GM12878 (cell line): Measurements from ENCODE around the gene MAP1A. TPM values are rescaled to one million over a fixed set of nuclear protein-coding genes. Genes with fewer than 3 reads are reported as not detected.

Source experiments
- ATAC-seq: fragments of 200-7000 bp; cut with Tn5 transposase; 3 replicates; pipeline ENCODE4 v1.9.1; 2020; ENCODE audit warnings: mild to moderate bottlenecking, moderate library complexity
- BruUV-seq: library from RNA; stranded (reverse); fragments of 400-500 nt; replicated peaks from 2 replicates; lab custom pipeline; 2021; lab: Mats Ljungman, UMichigan
- CTCF ChIA-PET: fragments of 300-600 bp; sonication (Branson Sonifier 250); formaldehyde crosslinking; extraction: SDS; loops from one replicate; lab custom pipeline; 2021; ENCODE audit warnings: inconsistent platforms; lab: Yijun Ruan, JAX
- POLR2A ChIA-PET: fragments of 350-600 bp; formaldehyde crosslinking; extraction: SDS; loops from one replicate; lab custom pipeline; 2021; ENCODE audit warnings: inconsistent platforms; lab: Charles Lee
- RAD21 ChIA-PET: fragments of 300-600 bp; sonication (Branson Sonifier 250); formaldehyde crosslinking; loops from one replicate; lab custom pipeline; 2023; ENCODE audit warnings: antibody characterized with exemption; ENCODE audit not compliant: unreplicated experiment; lab: Charles Lee
- SMC1A ChIA-PET: fragments of 300-600 bp; sonication (Branson Sonifier 250); formaldehyde crosslinking; loops from one replicate; lab custom pipeline; 2023; ENCODE audit not compliant: unreplicated experiment, uncharacterized antibody; lab: Charles Lee
- DNase-seq: peaks from one replicate; pipeline ENCODE4 v3.0.0-alpha.2; 2011; ENCODE audit warnings: low read depth, low spot score
- FAIRE-seq: peaks from 3 replicates; lab custom pipeline; 2011; peaks lifted over from hg19 to GRCh38; lab: Jason Lieb, UNC
- H2AFZ ChIP-seq: 2 replicates; pipeline ENCODE4 v1.6.0; 2011; ENCODE audit warnings: low read depth, low read length, control low read depth; ENCODE audit not compliant: control insufficient read depth
- H3K27ac ChIP-seq: 2 replicates; pipeline ENCODE4 v1.5.1; 2011; ENCODE audit warnings: control low read depth; ENCODE audit not compliant: control insufficient read depth, insufficient read depth
- H3K27me3 ChIP-seq, 2 experiments: replicated peaks in 1 of 2; 2 replicates each; pipeline versions ENCODE4 v1.6.0 to v1.6.1; 2011; ENCODE audit warnings: low read length in 1 of 2; ENCODE audit not compliant: control insufficient read depth in 2 of 2, insufficient read depth in 2 of 2
- H3K36me3 ChIP-seq, 2 experiments: 2 replicates each; pipeline ENCODE4 v1.5.1; 2011; ENCODE audit warnings: low read length in 1 of 2; ENCODE audit not compliant: control insufficient read depth in 2 of 2, insufficient read depth in 2 of 2
- H3K4me1 ChIP-seq: 2 replicates; pipeline ENCODE4 v1.6.1; 2011; ENCODE audit warnings: mild to moderate bottlenecking, low read length, moderate library complexity, mixed read lengths; ENCODE audit not compliant: control insufficient read depth, insufficient read depth
- H3K4me2 ChIP-seq: 2 replicates; pipeline ENCODE4 v1.6.0; 2011; ENCODE audit warnings: control low read depth; ENCODE audit not compliant: control insufficient read depth, insufficient read depth
- H3K4me3 ChIP-seq: fragments of 200-600 bp; sonication (generic); 2 replicates; pipeline ENCODE4 v1.5.1; 2016
- H3K79me2 ChIP-seq: 2 replicates; pipeline ENCODE4 v1.6.0; 2011; ENCODE audit warnings: low read length; ENCODE audit not compliant: control insufficient read depth, insufficient read depth
- H3K9ac ChIP-seq: 2 replicates; pipeline ENCODE4 v1.8.0; 2011; ENCODE audit warnings: low read length, control low read depth, mixed read lengths; ENCODE audit not compliant: control insufficient read depth, insufficient read depth
- H3K9me3 ChIP-seq: replicated peaks from 3 replicates; pipeline ENCODE4 v1.5.1; 2011; ENCODE audit warnings: mild to moderate bottlenecking, low read length; ENCODE audit not compliant: control insufficient read depth, insufficient read depth
- H4K20me1 ChIP-seq: 2 replicates; pipeline ENCODE4 v1.6.0; 2011; ENCODE audit not compliant: control insufficient read depth, insufficient read depth
- PML ChIP-seq: IDR thresholded peaks from 2 replicates; pipeline ENCODE4 v1.6.1; 2012; ENCODE audit warnings: low read length, inconsistent platforms
- ZNF24 ChIP-seq: fragments of 450-650 bp; IDR thresholded peaks from 2 replicates; pipeline ENCODE4 v1.6.1; 2017; ENCODE audit warnings: antibody characterized with exemption, mild to moderate bottlenecking
- WGBS: methylation state at CpG from one replicate; pipeline ENCODE4 v1.1.6; 2016; ENCODE audit warnings: low lambda C conversion rate; ENCODE audit not compliant: insufficient replicate concordance, insufficient coverage; ENCODE audit errors: missing lambda C conversion rate; 5-methylcytosine and 5-hydroxymethylcytosine counted together
- in situ Hi-C: fragments of 300-500 bp; cut with MboI; formaldehyde crosslinking; loops from 9 replicates; pipeline ENCODE4 v1.14.3; 2018; ENCODE audit warnings: mixed read lengths
- intact Hi-C: fragments of 100-400 bp; cut with micrococcal nuclease; formaldehyde crosslinking; loops from one replicate; pipeline ENCODE4 v1.14.2; 2022; ENCODE audit not compliant: unreplicated experiment
- polyA plus RNA-seq, 11 experiments: library from polyadenylated mRNA; depleted of rRNA in 4 of 11; unstranded in 6 of 11; stranded (reverse) in 5 of 11; fragments of >200 nt; fragmentation: Nextera tagmentation in 4 of 11; fragmentation: Illumina TruSeq in 1 of 11; extraction: Ambion mirVana in 4 of 11; extraction: Trizol in 1 of 11; gene quantifications; 1 replicate in 1 of 11; 2 replicates in 10 of 11; pipeline versions ENCODE4 v1.2.1 to v1.2.3, GENCODE V29; 2011 to 2016; ENCODE audit warnings: inconsistent platforms in 2 of 11, missing spikeins in 2 of 11, low read depth in 1 of 11
- total RNA-seq, 4 experiments: library from RNA; depleted of rRNA in 3 of 4; stranded (reverse); fragments of >200 nt in 3 of 4; fragmentation: Illumina TruSeq in 1 of 4; extraction: Trizol in 1 of 4; gene quantifications; 2 replicates each; pipeline versions ENCODE4 v1.2.1 to v1.2.3, GENCODE V29; 2013 to 2021
- TF ChIP-seq, protein P1 (sequence below): fragments of 450-650 bp; IDR thresholded peaks from 2 replicates; pipeline ENCODE4 v1.6.1; 2017; ENCODE audit warnings: mild to moderate bottlenecking, low read depth, inconsistent platforms; ENCODE audit not compliant: poor library complexity, severe bottlenecking
- TF ChIP-seq, protein P2 (sequence below): fragments of 450-650 bp; IDR thresholded peaks from 2 replicates; pipeline ENCODE4 v1.6.1; 2017; ENCODE audit warnings: mild to moderate bottlenecking, moderate library complexity

Gene MAP1A
- total and polyA plus RNA-seq, 10 of the 15 experiments (the other 5 are each of a cell fraction or from before 2014, with no cell fraction given): under 0.01 to 0.10 (median 0.05) TPM

DNA sequence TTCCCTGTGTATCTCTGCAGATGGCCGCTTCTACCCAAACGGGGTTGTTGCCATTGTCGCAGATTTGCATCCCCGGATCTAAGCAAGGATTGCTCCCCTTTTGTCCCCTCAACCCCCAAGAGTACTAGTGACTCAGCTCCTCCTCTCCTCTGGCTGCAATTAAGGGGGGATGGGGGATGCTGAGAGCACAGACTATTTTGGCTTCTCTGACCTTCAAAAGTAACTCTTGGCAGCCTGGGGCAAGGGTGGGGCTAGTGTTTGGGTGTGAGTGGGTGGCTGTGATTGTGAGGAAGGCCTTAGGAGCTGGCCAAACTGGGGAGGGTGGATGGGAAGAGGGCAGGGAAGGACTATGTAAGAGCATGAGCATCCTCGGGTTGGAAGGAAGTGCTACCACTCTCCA is 1.2 kb upstream of the MAP1A start (continued):
- TF ChIP-seq, protein P1, sequence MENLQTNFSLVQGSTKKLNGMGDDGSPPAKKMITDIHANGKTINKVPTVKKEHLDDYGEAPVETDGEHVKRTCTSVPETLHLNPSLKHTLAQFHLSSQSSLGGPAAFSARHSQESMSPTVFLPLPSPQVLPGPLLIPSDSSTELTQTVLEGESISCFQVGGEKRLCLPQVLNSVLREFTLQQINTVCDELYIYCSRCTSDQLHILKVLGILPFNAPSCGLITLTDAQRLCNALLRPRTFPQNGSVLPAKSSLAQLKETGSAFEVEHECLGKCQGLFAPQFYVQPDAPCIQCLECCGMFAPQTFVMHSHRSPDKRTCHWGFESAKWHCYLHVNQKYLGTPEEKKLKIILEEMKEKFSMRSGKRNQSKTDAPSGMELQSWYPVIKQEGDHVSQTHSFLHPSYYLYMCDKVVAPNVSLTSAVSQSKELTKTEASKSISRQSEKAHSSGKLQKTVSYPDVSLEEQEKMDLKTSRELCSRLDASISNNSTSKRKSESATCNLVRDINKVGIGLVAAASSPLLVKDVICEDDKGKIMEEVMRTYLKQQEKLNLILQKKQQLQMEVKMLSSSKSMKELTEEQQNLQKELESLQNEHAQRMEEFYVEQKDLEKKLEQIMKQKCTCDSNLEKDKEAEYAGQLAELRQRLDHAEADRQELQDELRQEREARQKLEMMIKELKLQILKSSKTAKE: no peak

DNA sequence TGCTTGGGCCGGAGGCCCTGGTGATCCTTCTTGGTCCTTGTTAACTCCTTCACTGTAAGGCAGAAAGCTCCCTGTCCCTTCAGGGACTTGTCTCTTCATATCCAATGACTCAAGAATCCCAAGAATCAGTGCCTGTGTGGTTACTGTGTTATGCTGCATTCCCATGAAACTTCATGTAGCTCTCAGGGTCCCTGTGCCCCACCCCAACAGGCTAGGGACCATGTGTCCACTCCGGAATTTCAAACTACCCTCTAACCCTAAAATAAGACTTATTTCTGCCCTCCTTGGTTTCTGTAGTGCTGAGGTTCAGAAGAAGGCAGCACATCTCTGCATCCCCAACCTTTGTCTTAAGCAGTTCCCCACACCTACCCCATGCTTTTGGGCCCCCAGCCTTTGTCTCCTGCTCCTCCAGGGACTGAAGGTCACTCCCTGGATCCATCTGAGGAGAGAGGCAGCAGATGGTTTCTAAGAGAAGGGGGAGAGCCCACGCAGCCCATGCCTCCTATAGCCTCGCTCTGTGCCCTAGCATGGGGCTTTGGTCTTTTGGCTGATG is 531 bp upstream of the MAP1A start:
- H3K27ac ChIP-seq: no peak overlapping the region
- POLR2A ChIA-PET: no interaction called here
- H3K4me2 ChIP-seq: no peak overlapping the region
- H3K4me3 ChIP-seq: no peak overlapping the region
- no peaks in the 10 kb centered on the region for H3K9me3 ChIP-seq
- in situ Hi-C loops (no loop called here), intact Hi-C loops (no loop called here)
- no peak for TF ChIP-seq PML
- TF ChIP-seq ZNF24: no peak
- TF ChIP-seq, protein P2, sequence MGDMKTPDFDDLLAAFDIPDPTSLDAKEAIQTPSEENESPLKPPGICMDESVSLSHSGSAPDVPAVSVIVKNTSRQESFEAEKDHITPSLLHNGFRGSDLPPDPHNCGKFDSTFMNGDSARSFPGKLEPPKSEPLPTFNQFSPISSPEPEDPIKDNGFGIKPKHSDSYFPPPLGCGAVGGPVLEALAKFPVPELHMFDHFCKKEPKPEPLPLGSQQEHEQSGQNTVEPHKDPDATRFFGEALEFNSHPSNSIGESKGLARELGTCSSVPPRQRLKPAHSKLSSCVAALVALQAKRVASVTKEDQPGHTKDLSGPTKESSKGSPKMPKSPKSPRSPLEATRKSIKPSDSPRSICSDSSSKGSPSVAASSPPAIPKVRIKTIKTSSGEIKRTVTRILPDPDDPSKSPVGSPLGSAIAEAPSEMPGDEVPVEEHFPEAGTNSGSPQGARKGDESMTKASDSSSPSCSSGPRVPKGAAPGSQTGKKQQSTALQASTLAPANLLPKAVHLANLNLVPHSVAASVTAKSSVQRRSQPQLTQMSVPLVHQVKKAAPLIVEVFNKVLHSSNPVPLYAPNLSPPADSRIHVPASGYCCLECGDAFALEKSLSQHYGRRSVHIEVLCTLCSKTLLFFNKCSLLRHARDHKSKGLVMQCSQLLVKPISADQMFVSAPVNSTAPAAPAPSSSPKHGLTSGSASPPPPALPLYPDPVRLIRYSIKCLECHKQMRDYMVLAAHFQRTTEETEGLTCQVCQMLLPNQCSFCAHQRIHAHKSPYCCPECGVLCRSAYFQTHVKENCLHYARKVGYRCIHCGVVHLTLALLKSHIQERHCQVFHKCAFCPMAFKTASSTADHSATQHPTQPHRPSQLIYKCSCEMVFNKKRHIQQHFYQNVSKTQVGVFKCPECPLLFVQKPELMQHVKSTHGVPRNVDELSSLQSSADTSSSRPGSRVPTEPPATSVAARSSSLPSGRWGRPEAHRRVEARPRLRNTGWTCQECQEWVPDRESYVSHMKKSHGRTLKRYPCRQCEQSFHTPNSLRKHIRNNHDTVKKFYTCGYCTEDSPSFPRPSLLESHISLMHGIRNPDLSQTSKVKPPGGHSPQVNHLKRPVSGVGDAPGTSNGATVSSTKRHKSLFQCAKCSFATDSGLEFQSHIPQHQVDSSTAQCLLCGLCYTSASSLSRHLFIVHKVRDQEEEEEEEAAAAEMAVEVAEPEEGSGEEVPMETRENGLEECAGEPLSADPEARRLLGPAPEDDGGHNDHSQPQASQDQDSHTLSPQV: no peak
- peaks cover 10 to 15% of the 10 kb centered on the region in 2 experiments; a peak in 3 of 4 replicates for H3K27me3 ChIP-seq
- H3K79me2 ChIP-seq: no peaks in the 10 kb centered on the region
- ATAC-seq (no peak), DNase-seq (no peak), FAIRE-seq (no peak)
- no TSS peak for BruUV-seq
- RAD21 ChIA-PET: no interaction called here
- H3K9ac ChIP-seq: no peak overlapping the region
- H2AFZ ChIP-seq: no peak overlapping the region
- SMC1A ChIA-PET: no interaction called here
- 21% methylated on average over 4 of the region's 4 CpGs for WGBS
- H3K4me1 ChIP-seq: no peaks in the 10 kb centered on the region
- CTCF ChIA-PET: interaction anchor here (8.3 kb wide), 1 partner anchor 24 kb away, joined by 88 read pairs; the partner anchor contains the start of gene TP53BP1
- H4K20me1 ChIP-seq: no peaks in the 10 kb centered on the region
- no peaks in the 10 kb centered on the region for H3K36me3 ChIP-seq
